NCI-H82 (cell line): ENCODE data around the gene SLC25A13.
"Not testable (repeated sequence)": the region's sequence is repeated elsewhere in the genome, so short reads cannot be mapped to it uniquely, and the experiment has no call there.

Source experiments
- DNase-seq: peaks from one replicate; lab custom pipeline; 2025; lab: John Stamatoyannopoulos, UW

Gene SLC25A13

GRCh38 chr7:96200740-96201139 lies 121.2 kb downstream of the SLC25A13 start:
- DNase-seq = no peak

DNA sequence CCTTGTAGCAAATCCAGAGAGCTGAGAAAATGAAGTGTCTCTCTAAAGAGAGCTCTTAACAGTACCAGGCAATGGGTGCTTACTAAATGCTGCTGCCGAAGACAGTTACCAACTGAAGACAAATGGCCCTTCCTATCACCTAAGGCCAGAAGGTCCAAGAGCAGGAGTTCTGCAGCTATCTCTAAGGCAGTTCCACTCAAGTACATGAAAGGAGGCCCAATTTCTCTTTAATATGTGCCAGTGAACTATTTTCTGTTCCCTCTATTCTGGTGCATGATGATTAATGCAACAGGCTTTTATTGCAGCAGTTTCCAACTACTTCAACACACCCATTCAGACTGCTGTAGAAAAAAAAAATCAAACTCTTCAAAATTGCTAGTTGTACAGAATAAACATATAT lies 122.5 kb downstream of the SLC25A13 start:
- DNase-seq = no peak

DNA sequence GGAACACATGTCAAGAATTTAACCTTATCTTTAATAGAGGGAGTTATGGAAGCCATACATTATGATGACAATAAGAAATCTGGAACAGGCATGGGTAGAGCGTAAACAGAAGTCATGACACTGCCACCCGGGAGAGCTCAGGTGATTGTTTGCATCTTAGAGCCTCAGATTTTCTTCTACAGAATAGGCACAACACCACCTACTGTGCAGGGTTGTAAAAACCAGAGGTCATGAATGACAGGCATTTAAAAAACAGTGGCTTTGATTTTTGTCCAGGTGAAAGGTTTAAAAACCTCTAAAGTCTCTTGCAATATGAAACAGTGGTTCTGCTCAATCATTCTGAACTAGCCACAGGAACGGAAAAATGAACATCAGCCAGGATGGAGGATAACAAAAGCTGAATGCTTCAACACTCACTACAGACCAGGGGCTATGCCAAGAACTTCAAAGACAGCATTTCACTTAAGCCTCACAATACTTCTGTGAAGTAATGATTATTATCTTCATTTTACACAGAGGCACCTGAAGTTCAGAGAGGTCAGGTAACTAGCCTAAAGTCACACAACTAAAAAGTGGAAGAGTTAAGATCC lies 123.8 kb downstream of the SLC25A13 start:
- no peak for DNase-seq

DNA sequence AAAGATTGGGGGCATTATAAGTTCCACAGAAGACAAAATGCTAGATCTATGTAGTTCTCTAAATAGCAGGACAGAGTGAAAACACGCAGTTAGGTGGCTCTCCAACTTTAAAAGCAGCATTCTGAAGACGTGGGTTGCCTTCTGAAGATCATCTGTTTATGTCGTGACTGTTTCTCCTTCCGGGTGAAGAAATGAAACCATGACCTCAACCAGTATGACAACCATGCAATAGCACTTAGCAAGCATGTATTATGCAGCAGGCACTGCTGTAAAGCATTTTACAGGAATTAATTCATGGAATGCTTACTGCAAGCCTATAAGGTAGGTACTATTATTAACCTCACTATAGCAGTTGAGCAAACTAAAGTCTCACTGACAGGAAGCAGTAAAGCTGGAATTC lies 125.2 kb downstream of the SLC25A13 start:
- DNase-seq = no peak

GRCh38 chr7:96189129-96189820 lies 132.6 kb downstream of the SLC25A13 start:
- no peak for DNase-seq

DNA sequence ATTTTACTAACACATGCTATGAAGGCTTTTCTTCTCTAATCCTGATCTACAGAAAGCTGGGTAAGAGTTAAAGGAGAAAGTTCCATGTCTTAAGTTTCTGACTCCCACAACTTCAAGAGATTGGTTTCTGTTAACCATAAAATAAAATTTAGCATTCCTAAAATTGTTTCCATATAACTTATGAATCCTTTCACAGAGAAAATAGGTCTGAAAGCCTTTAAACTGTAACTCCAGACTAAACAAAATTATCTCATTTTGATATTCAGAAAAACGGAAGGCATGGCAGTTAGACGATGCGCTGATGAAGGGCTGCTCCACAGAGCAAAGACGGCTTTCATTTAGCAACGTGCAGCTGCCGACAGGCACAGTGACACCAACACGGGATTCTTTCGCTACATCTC lies 133.3 kb downstream of the SLC25A13 start:
- no peak for DNase-seq

- no peak for DNase-seq
Observed at GRCh38 chr7:96188174-96188581, 133.7 kb downstream of the SLC25A13 start.

DNA sequence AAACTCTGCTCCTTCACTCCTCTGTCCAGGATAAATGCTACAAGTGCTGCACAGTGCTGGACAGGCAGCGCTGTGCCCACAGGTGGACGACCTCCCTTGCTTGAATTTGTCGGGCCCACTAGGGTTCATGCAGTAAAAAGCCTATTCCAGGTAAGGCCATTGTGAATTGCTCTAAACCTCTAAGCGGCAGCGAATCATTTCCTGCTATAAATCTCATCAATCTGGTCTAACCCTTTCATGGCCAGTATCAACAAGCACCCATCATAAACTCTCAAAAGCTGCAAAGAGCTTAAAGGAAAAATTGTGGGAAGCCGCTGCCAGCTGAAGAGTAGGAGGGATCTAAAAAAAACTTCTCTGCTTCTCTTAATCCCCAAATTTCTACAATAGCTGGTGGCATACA lies 134.2 kb downstream of the SLC25A13 start:
- no peak for DNase-seq

- no peak for DNase-seq
Observed at GRCh38 chr7:96184783-96185182, 137.1 kb downstream of the SLC25A13 start.

DNA sequence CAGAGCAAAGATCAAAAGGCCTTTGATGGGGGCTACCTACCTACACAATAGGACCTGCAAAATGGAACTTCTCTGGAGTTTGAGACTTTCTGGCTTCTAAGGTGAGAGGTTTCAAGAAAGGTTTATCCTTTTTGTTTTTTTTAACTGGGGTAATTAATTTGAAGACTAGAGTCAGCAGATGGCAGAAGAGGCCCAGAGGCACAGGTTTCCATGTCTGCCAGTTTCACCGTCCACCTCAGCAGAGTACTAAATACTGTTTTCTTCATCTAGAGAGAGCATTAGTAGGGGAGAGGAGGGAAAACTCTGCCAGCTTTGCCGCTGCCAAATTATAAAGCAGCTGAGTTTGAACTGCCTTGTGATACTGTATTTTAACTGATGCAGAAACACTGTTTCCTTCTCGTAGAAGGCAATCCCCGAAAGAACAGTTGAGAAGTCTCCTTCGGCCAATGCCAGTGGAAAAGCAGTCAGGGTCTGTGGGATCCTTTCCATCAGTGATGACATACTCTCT lies 138.7 kb downstream of the SLC25A13 start:
- DNase-seq = no peak

- no peak for DNase-seq
Observed at GRCh38 chr7:96182424-96183158, 139.3 kb downstream of the SLC25A13 start.

DNA sequence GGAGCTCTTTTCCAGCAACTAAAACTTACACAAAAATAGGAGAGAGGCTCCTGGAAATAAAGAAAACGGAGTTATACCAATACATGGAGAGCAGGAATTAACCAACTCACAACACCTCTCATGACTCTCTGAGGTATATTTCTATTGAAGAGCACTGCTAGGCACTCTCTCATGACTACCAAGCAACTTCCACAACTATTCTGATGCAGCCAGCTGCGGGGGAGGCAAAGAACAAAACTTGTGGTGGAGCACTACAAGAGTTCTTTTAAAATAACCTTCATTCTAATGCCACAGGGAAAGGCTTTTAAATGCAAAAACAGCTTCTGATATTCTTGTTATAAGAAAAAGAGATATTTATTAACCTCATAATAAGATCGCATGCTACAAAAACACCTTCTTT lies 140.7 kb downstream of the SLC25A13 start:
- DNase-seq = no peak

DNA sequence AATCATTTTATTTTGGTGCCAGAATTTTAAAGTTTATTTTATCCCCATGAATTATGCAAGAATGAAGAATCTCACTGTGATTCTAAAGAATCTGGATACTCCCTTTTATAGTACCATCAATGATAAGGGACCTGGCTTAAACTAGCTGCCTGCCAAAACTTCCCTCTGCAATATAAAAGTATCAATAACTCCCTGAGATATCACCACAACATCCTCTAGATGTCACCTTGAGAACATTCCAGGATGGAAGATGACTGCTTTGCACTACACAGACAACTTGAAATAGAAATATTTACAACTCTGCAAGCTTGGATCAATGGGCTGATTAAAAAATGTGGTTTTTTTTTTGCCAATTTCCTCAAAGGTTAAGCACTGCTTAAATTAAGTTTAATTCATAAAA lies 142.1 kb downstream of the SLC25A13 start:
- DNase-seq = no peak

- DNase-seq = no peak
Observed at GRCh38 chr7:96179341-96179740, 142.6 kb downstream of the SLC25A13 start.

- no peak for DNase-seq
Observed at GRCh38 chr7:96178581-96178980, 143.3 kb downstream of the SLC25A13 start.

GRCh38 chr7:96177353-96177752 lies 144.5 kb downstream of the SLC25A13 start:
- DNase-seq = no peak

DNA sequence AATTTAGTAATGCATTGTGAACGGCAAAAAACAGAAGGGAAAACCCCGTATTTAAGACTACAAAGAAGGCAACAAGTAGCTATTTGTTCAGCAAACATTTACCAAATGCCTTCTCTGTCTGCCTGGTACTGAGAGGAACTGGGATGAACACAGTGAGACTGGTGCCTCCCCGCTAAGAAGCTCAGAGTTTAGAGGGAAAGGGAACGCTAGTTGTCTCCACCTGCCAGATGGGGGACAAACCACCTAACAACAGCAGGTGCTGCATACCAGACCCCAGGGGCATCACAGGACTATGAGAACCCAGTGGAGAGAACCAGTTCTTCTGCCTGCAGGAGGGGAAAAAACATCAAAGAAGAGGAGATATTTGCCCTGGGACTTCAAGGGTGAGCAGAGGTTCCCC lies 147.1 kb downstream of the SLC25A13 start:
- no peak for DNase-seq

DNA sequence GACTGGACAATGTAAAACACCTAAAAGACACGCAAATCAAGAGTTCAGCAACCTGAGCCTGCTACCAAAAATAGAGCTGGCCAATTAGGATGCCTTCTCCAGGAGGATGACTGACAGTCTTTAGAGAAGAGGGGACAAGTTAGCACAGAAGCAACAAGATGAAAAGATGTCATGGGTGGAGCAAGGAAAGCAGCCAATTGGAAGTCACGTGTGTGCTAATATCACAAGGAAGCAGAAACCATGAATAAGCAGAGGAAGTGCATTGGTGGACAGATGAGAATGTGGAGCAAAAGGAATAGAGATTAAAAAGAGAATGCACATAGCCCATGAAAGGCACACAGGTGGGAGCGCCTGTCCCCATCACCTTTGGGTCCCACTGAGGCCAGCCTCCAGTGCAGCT lies 148.1 kb downstream of the SLC25A13 start:
- no peak for DNase-seq

DNA sequence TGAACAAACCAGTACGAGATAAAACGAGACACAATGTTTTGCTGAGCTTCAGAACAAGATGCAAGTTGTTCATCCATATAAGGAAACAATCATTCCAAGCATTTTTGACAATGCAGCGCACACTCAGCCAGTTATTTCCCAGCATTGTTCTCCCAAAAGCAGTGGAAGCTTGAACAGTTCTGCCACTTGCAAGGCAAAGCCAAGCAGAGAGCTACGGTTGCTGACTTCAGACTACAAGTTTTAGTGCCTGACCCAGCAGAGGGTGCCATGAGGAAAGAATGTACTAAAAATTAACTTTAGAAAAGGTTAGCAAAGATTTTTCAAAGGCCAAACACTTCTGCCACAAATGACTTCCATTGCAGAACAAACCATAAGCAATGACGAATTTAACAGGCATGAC lies 152.5 kb downstream of the SLC25A13 start:
- no peak for DNase-seq

DNA sequence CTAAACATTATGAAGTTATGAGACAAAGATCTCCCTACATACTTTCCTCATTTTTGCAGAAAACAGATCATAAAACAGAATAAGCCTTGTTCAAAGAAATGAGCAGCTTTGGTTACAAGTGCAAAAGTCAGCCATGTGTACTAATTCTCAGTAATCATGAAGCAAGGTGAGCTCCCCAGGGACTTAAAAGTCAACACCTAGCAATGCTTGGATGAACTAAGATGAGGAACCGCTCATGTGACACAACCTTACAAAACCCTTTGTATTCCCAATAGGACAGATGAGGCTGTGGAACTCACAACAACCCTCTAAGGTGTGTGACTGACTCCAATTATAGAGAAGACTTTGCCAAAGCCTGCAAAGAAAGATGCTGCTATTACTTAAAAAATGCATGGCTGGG lies 154.5 kb downstream of the SLC25A13 start:
- peak; percentile 4 for DNase-seq

DNA sequence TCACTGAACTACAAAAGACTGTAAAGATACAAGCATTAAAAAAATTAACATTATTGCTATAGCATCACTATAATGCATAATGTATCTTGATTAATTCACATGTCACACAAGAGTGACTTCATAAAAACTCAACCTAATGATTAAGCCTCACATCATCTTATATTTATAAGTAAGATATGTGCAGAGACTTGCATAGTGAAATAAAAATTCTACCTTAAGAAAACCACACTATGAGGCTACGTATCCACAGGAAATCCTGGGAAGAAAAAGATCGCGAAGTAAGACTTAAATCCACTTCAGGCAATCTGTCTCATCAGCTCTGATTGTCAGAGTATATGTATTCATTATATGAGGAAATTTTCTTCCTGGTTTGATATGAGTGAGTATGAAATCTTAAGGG lies 160.0 kb downstream of the SLC25A13 start:
- no peak for DNase-seq

DNA sequence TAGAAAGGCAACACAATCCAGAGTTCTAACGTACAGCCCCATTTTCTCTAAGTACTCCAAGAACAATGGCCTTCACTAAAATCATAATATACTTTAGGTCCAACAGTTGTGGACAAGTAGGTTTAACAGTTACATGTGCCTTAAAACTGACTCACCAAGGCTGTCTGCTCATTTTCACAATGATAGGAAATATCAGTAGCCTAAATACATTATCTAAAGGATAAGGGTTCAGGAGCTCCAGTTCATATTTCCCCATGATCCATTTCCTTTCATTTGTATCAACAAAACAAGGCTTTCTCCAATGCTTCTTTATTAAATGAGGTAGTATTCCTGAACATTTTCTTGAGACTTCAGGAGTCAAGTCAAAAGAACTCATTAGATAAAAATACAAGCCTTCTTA lies 164.0 kb downstream of the SLC25A13 start:
- DNase-seq = no peak

DNA sequence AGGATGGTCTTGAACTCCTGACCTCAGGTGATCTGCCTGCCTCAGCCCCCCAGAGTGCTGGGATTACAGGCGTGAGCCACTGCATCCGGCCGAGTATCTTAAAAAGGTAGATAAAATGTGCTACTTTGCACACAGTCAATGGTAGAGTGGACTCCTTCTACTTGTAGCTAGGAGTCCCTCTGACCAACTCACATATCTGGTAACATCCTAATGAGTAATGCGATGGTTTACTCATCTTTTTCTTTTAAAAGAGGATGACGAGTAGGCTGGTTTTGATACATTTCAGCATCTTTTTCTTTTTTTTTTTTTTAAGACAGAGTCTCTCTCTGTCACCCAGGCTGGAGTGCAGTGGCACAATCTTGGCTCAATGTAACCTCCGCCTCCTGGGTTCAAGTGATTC lies 167.4 kb downstream of the SLC25A13 start:
- not testable (repeated sequence) for DNase-seq
